GM21737 (cell line): ENCODE data around the gene PDXK.

Experiments
- ATAC-seq: cut with Tn5 transposase; IDR thresholded peaks from one replicate; pipeline ENCODE4 v1.9.1; 2021; ENCODE audit warnings: mild to moderate bottlenecking, moderate library complexity; ENCODE audit not compliant: unreplicated experiment

PDXK gene

GRCh38 chr21:43762303-43763128 is 43.6 kb downstream of the PDXK start:
- ATAC-seq, result no peak

- ATAC-seq, result no peak
These were observed 45.1 kb downstream of the PDXK start for GRCh38 chr21:43763901-43764523.

GRCh38 chr21:43764576-43765495 is 45.9 kb downstream of the PDXK start:
- no peak for ATAC-seq

DNA sequence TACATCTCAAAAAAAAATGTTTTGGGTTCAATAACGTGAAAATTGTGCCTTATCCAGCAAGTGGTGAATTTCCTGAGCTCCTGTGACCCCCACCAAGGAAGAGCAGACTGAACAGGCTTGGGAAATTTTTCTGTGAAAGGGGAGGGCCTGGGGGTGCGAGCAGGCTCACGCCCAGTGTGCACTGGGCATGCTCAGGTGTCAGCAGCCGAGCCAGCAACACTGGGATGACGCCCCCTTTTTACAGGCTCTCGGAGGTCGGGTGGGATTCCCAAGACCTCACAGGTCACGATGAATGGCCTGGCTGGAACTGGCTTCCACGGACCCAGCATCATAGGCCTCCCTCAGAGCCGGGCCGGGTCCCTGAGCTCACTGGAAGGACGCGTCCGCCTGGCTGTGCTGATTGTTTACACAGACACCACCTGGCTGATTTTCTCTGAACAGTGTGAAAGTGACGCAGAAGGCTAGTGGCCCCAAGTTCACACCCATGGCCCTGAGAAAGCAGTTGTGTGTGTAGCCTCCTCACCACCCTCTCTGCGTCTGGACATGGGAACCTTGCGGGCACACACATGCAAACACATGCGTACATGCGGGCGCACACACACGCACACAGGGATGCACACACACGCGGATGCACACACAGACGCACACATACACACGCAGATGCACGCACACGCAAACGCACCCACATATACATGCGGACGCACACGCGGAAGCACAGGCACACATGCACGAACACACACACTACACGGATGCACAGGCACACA is 48.0 kb downstream of the PDXK start:
- no peak for ATAC-seq

GRCh38 chr21:43767498-43767983 is 48.6 kb downstream of the PDXK start:
- ATAC-seq, result no peak

DNA sequence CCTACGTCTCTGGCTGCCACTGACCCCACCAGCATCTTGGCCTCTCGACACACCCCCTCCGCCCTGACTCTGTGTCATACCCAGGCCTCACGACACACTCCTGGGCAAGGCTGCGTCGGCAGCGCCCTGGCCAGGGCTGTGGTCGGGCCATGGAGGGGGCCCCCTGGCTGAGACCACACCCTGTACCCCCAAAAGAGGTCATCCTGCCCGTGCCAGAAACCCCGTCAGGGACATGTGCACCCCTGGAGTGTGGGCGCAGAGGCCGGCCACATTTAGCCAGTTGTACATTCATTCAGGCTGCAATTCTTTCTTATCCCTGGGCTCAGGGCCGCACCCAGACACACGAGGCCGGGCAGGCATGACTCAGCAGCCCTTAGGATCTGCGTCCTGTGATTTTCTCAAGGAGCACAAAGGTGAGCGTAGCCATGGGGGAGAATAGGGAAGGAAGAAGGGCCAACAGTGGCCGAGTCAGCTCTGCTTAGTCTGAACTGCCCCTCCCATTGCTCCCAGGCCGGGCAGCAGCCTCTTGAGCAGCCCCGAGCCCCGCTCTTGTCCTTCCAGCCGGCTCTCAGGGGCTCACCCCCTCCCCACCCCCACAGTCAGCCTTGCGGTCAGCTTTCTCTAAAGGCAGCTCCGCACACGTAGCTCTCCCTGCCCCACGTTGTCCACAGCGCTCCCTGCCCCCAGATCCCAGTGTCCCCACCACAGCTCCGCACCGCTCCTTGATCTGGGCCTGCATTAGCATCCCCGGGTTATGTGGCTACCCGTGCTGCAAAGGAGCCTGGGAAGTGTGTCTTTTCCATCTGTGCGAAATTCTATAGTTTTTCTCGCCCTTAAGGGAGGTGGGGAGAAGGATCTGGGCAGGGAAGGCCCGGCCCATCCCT is 49.3 kb downstream of the PDXK start:
- ATAC-seq, result no peak

DNA sequence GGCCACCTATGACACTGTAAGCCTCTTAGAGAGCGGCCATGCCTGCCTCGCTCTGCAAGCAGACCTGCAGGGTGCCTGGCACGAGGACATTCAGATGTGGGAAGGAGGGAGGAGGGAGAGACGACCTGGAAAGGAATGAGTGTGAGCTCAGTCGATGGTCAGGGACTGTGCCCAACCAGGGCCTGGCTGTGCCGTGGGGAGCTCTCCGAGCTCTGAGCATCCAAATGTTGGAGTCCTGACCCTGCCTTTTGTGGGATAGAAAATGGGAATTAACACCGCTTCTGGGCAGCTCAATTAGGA is 49.9 kb downstream of the PDXK start:
- no peak for ATAC-seq

- no peak for ATAC-seq
These were observed 50.5 kb downstream of the PDXK start for GRCh38 chr21:43769325-43769958.

DNA sequence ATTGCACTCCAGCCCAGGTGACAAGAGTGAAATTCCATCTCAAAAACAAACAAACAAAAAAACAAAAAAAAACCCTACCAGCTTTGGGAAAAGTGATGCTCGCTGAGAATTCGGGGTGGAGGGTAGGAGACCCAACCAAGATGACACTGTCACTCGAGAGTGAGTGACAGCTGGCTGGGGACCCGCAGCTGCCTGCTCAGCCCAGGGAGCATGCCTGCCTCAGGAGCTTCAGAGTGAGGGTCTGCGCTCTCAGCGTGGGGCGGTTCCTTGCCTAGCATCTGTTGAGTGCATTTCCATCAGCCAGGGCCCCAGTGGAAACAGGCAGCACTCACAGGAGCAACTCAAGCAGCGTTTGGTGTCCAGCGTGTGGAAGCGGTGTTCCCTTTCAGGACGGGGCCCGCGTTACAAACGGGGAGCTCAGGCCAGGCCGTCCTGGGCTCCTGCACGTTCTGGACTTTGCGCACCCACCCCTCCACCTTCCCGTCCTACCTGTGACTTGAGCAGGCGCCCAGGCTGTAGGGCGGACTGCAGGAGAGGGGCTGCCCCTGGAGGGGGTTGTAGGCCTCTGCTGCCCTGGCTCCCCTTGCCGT is 51.2 kb downstream of the PDXK start:
- no peak for ATAC-seq

DNA sequence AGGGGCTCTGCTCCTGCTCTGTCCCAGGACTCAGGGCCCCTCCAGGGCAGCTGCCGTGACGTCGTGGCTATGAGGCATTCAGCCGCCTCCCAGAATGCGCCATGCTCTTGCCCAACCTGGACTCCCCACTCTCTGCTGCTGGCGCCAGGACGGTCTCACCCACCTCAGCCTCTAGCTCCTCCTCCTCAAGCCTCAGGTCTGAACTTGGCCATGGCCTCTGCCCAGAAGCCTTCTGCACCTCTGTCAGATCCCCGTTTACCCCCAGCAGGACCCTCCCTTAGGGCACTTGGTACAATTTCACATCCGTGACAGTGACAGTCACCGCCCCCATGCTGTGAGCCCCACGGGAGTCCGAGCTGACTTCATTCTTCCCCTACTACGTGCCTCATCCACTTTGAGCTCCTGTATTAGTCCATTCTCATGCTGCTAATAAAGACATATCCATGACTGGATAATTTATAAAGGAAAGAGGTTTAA is 52.3 kb downstream of the PDXK start:
- ATAC-seq, result no peak

DNA sequence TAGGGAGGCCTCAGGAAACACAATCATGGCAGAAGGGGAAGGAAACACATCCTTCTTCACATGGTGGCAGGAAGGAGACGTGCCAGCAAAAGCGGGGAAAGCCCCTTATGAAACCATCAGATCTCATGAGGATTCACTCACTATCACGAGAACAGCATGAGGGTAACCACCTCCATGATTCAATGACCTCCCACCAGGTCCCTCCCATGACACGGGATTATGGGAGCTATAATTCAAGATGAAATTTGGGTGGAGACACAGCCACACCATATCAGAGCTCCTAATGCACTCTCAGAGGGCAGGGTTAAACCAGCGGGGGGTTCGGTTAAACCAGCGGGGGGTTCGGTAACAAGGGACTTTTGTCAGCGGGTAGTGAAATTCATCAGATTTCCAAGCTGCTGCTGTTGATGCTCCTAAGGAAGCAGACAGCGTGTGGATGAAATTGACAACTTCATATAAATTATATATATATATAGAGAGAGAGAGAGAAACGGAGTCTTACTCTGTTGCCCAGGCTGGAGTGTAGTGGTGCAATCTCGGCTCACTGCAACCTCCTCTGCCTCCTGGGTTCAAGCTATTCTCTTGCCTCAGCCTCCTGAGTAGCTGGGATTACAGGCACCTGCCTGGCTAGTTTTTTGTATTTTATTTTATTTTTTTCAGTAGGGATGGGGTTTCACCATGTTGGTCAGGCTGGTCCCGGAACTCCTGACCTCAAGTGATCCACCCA is 52.9 kb downstream of the PDXK start:
- ATAC-seq, result no peak

DNA sequence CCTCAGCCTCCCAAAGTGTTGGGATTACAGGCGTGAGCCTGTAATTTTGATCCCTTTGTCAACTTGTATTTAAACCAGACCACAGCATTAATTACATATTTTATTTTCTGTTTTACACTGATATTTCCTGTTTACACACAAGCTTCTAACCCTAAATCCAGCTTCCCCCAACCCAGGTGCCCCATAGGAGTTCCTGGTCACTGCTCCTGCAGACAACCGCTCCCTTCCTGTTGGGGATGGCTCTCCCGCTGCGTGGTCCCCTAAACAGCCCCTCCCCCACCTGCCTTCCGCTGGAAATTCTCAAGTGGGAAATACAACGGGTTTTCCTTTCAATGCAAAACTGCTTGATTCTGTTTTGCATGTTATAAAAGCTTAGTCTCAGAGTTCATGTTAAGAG is 53.5 kb downstream of the PDXK start:
- no peak for ATAC-seq

GRCh38 chr21:43774163-43774562 is 55.2 kb downstream of the PDXK start:
- no peak for ATAC-seq

DNA sequence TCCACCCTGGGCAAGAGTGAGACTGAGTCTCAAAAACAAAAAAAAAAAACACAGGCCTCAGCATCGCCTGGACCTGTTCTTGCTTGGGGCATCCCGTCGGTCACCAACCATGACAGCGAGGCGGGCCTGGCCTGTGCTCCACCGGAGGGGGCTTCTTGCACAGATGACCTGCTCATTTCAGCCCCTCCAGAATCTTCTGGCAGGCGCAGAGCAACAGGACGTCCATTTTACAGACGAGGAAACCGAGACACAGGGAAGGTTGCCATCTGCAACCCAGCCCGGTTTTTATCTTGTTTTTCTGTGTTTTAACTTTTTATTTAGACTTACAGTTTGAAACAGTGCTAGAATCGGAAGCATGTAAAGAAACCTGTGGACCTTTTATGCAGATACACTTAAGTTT is 56.3 kb downstream of the PDXK start:
- ATAC-seq, result no peak

DNA sequence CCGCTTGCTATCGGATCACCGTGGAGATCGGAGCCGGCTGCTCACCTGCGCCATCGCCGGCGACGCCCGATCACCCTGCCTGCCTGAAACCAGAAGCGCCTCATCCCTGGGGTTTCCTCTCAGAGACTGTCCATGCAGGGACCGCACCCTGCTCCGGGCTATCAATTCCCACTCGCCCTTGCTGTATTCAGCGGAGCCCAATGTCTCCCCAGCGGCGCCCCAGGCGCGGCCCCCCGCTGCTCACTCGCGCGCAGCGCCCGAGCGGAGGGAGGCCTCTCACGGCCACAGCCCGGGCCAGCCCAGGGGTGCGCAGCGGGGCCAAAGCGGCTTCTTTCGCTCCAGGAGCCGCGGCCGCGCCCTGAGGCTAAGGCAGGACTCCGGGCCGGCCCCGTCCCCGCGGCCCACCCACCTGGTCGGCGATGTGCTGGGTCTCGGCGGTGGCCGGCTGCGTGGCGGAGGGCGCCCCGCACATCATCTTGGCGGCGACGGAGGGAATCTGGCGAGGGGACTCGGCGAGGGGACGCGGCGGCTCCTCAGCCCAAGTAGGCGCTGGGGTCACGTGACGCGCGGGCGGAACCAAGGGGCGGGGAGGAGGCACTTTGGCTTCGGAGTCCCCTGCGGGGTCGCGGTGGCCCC is 57.0 kb downstream of the PDXK start, which contains the start of gene CSTB:
CSTB (minus strand) TSS at position 514 of the 636 bp plus-strand sequence; CDS start at position 475, 39 bp downstream.
- peak; percentile 73 for ATAC-seq

DNA sequence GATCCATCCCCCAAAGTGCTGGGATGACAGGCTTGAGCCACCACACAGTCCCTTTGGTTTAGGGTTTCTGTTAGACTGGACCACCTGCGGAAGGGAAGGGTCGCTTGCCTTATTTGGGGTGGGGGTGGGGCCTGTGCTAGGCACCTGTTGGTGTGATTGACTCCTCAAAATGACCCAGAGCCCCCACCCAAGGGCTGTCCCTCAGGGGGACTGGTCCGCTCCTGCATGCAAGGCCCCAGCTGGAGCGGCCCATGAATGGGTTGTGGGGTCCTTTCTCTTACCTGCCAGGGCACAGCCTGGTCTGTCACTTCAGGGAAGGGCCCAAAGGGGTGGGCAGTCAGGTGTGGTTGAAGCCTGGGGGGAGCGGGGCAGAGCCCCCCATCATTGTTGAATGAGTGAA is 59.0 kb downstream of the PDXK start:
- no peak for ATAC-seq

DNA sequence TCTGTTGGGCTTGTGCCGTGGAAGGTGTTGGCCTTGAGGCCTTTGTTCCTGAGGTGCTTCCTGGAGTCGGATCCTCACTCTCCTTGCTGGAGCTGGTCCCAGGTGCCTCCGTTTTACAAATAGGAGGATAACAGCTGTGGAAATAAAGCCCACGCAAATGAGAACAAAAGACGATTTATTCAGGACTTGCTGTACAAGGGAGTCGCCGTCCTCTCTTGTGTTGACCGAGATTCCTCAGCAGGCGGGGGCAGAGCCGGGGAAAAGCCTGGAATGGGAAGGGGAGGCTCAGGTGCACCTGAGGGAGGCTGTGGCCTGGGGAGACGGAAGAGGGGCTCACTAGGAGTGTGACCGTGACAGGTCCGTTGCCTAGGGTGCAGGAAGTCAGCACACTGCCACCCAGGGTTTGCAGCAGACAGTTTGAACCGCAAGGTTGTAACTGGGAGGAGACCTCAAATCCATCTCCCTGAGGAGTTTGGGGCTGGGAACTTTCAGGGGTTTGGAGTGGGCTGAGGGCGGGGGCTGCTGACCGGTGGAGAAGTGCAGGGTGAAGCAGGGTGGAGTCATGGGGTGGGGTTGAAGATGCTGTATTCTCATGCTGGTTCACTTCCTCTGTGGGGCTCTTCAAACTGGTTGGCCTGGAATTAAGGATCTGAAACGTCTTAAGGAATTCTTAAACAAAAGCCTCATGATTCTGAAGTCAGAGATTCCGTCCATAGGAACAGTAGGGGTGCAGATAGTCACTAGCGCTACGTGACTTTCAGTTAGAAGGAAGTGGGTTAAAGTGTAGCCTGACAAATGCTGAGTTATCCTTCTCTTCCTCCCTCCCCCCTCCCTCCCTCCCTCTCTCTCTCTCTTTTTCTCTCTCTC is 59.8 kb downstream of the PDXK start:
- ATAC-seq, result no peak
